HG03354 (cell line): ENCODE data around the gene THRA.

ENCODE experiments used
- ATAC-seq: cut with Tn5 transposase; IDR thresholded peaks from one replicate; pipeline ENCODE4 v1.9.1; 2021; ENCODE audit warnings: mild to moderate bottlenecking; ENCODE audit not compliant: unreplicated experiment, poor library complexity, severe bottlenecking

The THRA gene

GRCh38 chr17:40075201-40075941 lies 12.6 kb downstream of the THRA start:
- no peak for ATAC-seq

GRCh38 chr17:40075942-40076498 lies 13.3 kb downstream of the THRA start:
- ATAC-seq: no peak

DNA sequence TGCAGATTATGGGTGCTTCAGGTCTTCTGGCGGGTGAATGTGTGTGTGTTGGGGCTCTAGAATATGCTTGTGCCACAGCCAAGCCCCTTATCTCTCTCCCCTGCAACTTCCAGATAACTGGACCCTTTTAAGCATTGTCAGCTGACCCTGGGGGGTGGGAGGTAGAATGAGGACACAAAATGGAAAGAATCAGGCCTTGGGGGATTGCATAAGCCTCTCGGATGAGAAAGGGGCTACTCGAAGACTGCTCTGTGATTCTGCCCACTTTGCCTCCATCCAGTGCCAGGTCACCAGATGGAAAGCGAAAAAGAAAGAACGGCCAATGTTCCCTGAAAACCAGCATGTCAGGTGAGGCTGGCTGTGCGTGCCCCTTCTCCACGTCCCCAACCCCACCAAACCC lies 13.8 kb downstream of the THRA start:
- no peak for ATAC-seq

DNA sequence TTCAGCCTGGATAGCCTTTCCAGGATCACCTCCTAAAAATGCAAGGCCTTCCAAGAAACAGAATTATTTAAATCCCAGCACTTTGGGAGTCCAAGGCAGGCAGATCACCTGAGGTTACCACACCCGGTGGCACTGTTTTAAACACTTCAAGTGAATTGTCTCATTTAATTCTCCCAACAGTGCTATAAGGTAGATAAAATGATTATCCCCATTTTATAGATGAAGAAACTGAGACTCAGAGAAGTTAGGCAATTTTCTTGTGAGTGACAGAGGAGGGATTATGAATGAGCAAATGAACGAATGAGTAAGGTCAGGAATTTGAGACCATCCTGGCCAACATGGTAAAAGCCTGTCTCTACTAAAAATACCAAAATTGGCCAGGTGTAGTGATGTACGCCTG lies 16.8 kb downstream of the THRA start:
- ATAC-seq: no peak

GRCh38 chr17:40084477-40084876 lies 21.7 kb downstream of the THRA start:
- ATAC-seq: no peak

- no peak for ATAC-seq
Measured at GRCh38 chr17:40086150-40087044, 23.6 kb downstream of the THRA start.

- ATAC-seq: no peak
Measured at GRCh38 chr17:40087049-40087794, 24.5 kb downstream of the THRA start.

GRCh38 chr17:40087903-40088718 lies 25.3 kb downstream of the THRA start:
- ATAC-seq: no peak

GRCh38 chr17:40089077-40089895 lies 26.5 kb downstream of the THRA start:
- no peak for ATAC-seq

DNA sequence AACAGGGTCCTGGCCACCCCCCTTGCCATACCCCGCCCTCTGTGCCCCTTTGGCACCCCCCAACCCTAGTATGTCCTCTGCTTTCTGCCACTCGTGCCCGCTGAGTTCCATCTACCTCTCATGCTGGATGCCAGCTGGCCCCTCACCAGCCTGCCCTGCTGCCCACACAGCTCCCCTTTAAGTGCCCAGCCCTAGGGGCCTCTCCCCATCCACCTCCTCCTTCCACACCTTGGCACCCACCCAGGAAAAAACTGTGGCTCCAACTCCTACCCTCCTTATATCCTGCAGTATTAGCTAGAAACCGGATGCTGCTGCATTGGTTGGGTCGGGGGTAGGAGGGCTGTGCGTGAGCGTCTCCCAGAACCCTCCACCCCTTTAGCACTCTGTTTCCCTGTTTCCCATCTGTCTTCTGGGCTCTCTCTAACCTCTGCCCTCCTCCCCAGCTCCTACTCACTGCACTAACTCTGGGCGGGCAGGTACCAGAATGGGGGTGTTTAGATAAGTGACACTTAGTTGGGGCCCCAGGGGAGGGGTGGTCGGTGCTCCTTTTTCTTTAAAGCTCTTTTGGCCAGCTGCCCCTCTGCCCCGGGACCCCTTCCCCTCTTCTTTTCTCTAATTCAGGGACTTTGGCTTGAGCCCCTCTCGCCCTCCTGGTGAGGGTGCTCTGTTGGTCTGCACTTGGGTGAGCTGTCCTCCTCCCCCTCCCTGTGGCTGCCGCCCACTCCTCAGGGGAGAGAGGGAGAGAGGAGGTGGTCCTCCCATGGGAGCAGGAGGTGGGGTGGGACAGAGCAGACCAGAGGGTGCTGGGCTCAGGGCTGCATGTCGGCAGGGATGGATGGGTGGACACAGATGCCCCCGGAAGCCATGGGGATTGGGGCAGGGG lies 27.7 kb downstream of the THRA start:
- no peak for ATAC-seq

GRCh38 chr17:40091691-40092397 lies 29.1 kb downstream of the THRA start:
- no peak for ATAC-seq

DNA sequence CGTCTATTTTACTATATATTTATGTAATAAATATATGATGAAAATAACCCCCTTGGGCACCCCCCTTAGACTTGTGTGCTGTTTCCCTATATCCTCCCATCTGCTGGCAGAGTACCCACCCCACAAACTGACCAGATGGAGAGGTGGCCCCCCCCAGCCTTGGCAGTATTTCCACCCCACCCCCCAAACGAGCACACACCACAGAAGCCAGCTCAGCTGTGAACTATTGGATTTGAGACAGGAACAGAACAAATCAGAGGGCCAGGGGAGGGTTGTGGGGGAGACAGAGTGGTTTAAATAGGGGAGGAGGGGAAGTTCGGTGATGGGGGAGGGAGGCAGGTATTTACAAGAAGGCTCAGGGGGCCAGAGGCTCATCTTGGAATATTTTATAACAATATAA lies 29.8 kb downstream of the THRA start:
- no peak for ATAC-seq

DNA sequence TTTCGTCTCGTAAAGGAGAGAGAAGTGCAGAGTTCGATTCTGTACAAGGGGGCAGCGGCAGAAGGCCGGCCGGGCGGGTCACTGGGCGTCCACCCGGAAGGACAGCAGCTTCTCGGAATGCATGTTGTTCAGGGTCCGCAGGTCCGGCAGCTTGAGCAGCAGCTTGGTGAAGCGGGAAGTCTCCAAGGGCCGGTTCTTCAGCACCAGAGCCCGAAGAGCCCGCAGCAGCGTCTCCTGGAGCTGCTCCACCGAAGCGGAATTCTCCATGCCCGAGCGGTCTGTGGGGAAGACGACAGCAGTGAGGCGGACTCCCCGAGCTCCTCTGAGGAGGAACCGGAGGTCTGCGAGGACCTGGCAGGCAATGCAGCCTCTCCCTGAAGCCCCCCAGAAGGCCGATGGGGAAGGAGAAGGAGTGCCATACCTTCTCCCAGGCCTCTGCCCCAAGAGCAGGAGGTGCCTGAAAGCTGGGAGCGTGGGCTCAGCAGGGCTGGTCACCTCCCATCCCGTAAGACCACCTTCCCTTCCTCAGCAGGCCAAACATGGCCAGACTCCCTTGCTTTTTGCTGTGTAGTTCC lies 30.3 kb downstream of the THRA start:
- no peak for ATAC-seq

DNA sequence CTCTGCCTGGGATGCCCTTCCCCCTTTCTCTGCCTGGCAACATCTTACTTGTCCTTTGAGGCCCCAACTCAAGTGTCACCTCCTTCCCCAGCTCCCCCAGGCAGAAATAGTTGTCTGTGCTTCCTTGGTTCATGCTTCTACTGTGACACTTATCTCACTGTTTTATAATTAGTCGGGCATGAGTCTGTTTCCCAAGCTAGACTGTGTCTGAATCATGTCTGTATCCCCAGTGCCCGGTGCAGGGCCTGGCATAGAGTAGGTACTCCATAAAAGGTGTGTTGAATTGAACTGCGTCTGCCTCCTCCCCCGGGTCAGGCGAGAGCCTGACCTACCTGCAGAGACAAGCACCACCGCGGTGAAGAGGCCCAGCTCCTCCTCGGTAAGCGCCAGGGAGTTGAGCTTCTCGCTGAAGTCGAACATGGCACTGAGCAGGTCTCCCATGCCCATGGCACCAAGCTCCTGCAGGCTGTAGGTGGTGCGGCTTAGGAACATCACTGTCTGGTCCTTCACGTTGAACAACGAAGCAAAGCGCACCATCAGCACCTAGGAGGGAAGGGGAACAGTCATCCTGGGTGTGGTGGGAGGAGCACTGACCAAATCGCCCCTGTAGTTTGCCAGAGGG lies 30.9 kb downstream of the THRA start:
- ATAC-seq: no peak

DNA sequence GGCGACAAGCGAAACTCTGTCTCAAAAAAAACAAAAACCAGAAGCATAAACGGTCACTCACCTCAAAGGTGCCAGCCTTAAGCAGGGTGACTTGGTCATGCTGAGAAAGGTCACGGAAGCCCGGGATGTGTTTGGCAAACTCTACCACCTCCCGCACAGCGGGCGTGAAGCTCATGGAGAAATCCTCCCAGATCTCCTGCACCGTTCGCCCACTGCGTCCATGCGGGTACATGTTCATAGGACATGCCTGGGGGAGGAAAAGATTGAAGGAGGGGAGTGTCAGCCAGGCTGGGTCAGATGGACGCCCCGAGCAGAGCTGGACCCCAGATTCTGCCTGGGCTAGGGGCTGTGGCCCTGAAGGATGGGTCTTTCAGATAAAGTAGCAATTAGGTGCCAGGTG lies 32.1 kb downstream of the THRA start:
- no peak for ATAC-seq

GRCh38 chr17:40095351-40095943 lies 32.7 kb downstream of the THRA start:
- ATAC-seq: no peak
